IMR-90 (cell line): ENCODE measurements around the gene CHRNG. TPM values are rescaled to one million over a fixed set of nuclear protein-coding genes. Genes with fewer than 3 reads are reported as not detected.

Experiments used
- ATAC-seq: fragments of 200-7000 bp; cut with Tn5 transposase; 2 replicates; pipeline ENCODE4 v1.9.1; 2020; ENCODE audit warnings: low read depth, mild to moderate bottlenecking, moderate library complexity
- BruUV-seq: library from RNA; stranded (reverse); fragments of 400-500 nt; replicated peaks from 2 replicates; lab custom pipeline; 2021; lab: Mats Ljungman, UMichigan
- CTCF ChIA-PET: fragments of 300-600 bp; formaldehyde crosslinking; extraction: SDS; loops from one replicate; lab custom pipeline; 2021; ENCODE audit warnings: antibody characterized with exemption; lab: Yijun Ruan, JAX
- POLR2A ChIA-PET: fragments of 300-600 bp; sonication (Branson Sonifier 250); formaldehyde crosslinking; loops from one replicate; lab custom pipeline; 2022; ENCODE audit warnings: antibody characterized with exemption; ENCODE audit not compliant: unreplicated experiment; lab: Charles Lee
- DNase-seq: peaks from one replicate; pipeline ENCODE4 v3.0.0; 2013
- H2AFZ ChIP-seq: replicated peaks from 2 replicates; pipeline ENCODE3; 2013; ENCODE audit warnings: low read length, mild to moderate bottlenecking; ENCODE audit not compliant: poor library complexity
- H2AK5ac ChIP-seq: 2 replicates; pipeline ENCODE4 v1.6.1; 2013; ENCODE audit warnings: low read depth, low read length, inconsistent platforms
- H2AK9ac ChIP-seq: replicated peaks from 2 replicates; pipeline ENCODE3; 2013; ENCODE audit warnings: mild to moderate bottlenecking, low read depth, low read length, moderate library complexity; ENCODE audit not compliant: poor library complexity
- H2BK120ac ChIP-seq: 2 replicates; pipeline ENCODE4 v1.6.1; 2013; ENCODE audit warnings: low read depth, low read length, inconsistent platforms
- H2BK15ac ChIP-seq: 3 replicates; pipeline ENCODE4 v1.6.1; 2013; ENCODE audit warnings: low read depth, low read length, inconsistent platforms
- H2BK20ac ChIP-seq: 2 replicates; pipeline ENCODE4 v1.6.1; 2013; ENCODE audit warnings: low read depth, mild to moderate bottlenecking, inconsistent platforms, low read length, moderate library complexity
- H2BK5ac ChIP-seq: 2 replicates; pipeline ENCODE4 v1.6.1; 2013; ENCODE audit warnings: mild to moderate bottlenecking, low read depth, low read length, inconsistent platforms; ENCODE audit not compliant: poor library complexity, severe bottlenecking
- H3K14ac ChIP-seq: replicated peaks from 2 replicates; pipeline ENCODE4 v1.6.1; 2013; ENCODE audit warnings: low read depth, low read length, inconsistent platforms
- H3K18ac ChIP-seq: 2 replicates; pipeline ENCODE4 v1.6.1; 2013; ENCODE audit warnings: low read depth, low read length, control low read depth
- H3K23ac ChIP-seq: 2 replicates; pipeline ENCODE4 v1.6.1; 2013; ENCODE audit warnings: low read depth, low read length, inconsistent platforms
- H3K27ac ChIP-seq: 2 replicates; pipeline ENCODE4 v1.5.1; 2013; ENCODE audit warnings: mild to moderate bottlenecking, control low read depth, low read length; ENCODE audit not compliant: insufficient read depth
- H3K27me3 ChIP-seq: 2 replicates; pipeline ENCODE4 v1.6.1; 2013; ENCODE audit warnings: low read length; ENCODE audit not compliant: control insufficient read depth, insufficient read depth
- H3K36me3 ChIP-seq: 2 replicates; pipeline ENCODE4 v1.6.1; 2013; ENCODE audit warnings: low read length, mixed read lengths; ENCODE audit not compliant: control insufficient read depth, insufficient read depth
- H3K4ac ChIP-seq: 2 replicates; pipeline ENCODE4 v1.6.1; 2013; ENCODE audit warnings: low read depth, low read length, inconsistent platforms
- H3K4me1 ChIP-seq: 2 replicates; pipeline ENCODE4 v1.6.1; 2013; ENCODE audit warnings: low read length, mixed read lengths; ENCODE audit not compliant: control insufficient read depth, insufficient read depth
- H3K4me2 ChIP-seq: 2 replicates; pipeline ENCODE4 v1.6.1; 2013; ENCODE audit warnings: low read depth, mild to moderate bottlenecking, control low read depth, low read length, moderate library complexity
- H3K4me3 ChIP-seq: 2 replicates; pipeline ENCODE4 v1.5.1; 2013; ENCODE audit warnings: low read depth, mild to moderate bottlenecking, control low read depth, low read length, moderate library complexity; ENCODE audit not compliant: insufficient read depth
- H3K56ac ChIP-seq: 2 replicates; pipeline ENCODE4 v1.6.1; 2013; ENCODE audit warnings: low read length, inconsistent platforms; ENCODE audit not compliant: insufficient read depth; ENCODE audit errors: extremely low read depth
- H3K79me1 ChIP-seq, 2 experiments: 2 replicates each; pipeline ENCODE4 v1.6.1; 2013; ENCODE audit warnings: low read length in 2 of 2, inconsistent platforms in 1 of 2, low read depth in 1 of 2
- H3K9ac ChIP-seq: 2 replicates; pipeline ENCODE4 v1.6.1; 2013; ENCODE audit warnings: low read depth, low read length, control low read depth
- H3K9me1 ChIP-seq: 2 replicates; pipeline ENCODE4 v1.6.1; 2013; ENCODE audit warnings: low read length, inconsistent platforms; ENCODE audit not compliant: insufficient read depth
- H3K9me3 ChIP-seq: 2 replicates; pipeline ENCODE4 v1.6.1; 2013; ENCODE audit warnings: low read length; ENCODE audit not compliant: control insufficient read depth, insufficient read depth
- H4K20me1 ChIP-seq: 2 replicates; pipeline ENCODE4 v1.6.1; 2013; ENCODE audit warnings: low read length, inconsistent platforms; ENCODE audit not compliant: insufficient read depth
- H4K5ac ChIP-seq: 2 replicates; pipeline ENCODE4 v1.6.1; 2013; ENCODE audit warnings: mild to moderate bottlenecking, low read depth, low read length, control low read depth
- H4K8ac ChIP-seq, 2 experiments: 2 replicates each; pipeline ENCODE4 v1.6.1; 2013; ENCODE audit warnings: low read depth in 2 of 2, low read length in 2 of 2, control low read depth in 1 of 2, inconsistent platforms in 1 of 2
- H4K91ac ChIP-seq: 2 replicates; pipeline ENCODE4 v1.6.1; 2013; ENCODE audit warnings: low read depth, low read length, inconsistent platforms; ENCODE audit not compliant: insufficient read depth
- CHD1 ChIP-seq: IDR thresholded peaks from 2 replicates; pipeline ENCODE4 v1.6.1; 2012; ENCODE audit warnings: low read depth, low read length, improper control_type of control experiment
- MAFK ChIP-seq: IDR thresholded peaks from 2 replicates; pipeline ENCODE4 v1.6.1; 2012; ENCODE audit warnings: low read depth, low read length, improper control_type of control experiment
- MXI1 ChIP-seq: IDR thresholded peaks from 2 replicates; pipeline ENCODE4 v1.6.1; 2012; ENCODE audit warnings: low read depth, mild to moderate bottlenecking, low read length, moderate library complexity, borderline replicate concordance
- NFE2L2 ChIP-seq: fragments of 150-350 bp; IDR thresholded peaks from 2 replicates; pipeline ENCODE4 v1.6.1; 2016; ENCODE audit warnings: low read depth, mild to moderate bottlenecking, low read length
- RAD21 ChIP-seq: IDR thresholded peaks from 2 replicates; pipeline ENCODE4 v1.6.1; 2012; ENCODE audit warnings: low read length, improper control_type of control experiment
- RCOR1 ChIP-seq: IDR thresholded peaks from 2 replicates; pipeline ENCODE4 v1.6.1; 2012; ENCODE audit warnings: mild to moderate bottlenecking, low read length, improper control_type of control experiment; ENCODE audit not compliant: insufficient replicate concordance
- WGBS, 2 experiments: methylation state at CpG; one replicate each; pipeline versions ENCODE4 v1.1.5 to v1.1.7; 2013; ENCODE audit warnings: missing lambda C conversion rate in 2 of 2; ENCODE audit not compliant: insufficient read length in 1 of 2; ENCODE audit errors: extremely low coverage in 2 of 2; 5-methylcytosine and 5-hydroxymethylcytosine counted together
- dilution Hi-C: fragments of 300-500 bp; cut with HindIII; formaldehyde crosslinking; loops from one replicate; pipeline ENCODE4 v1.14.3; 2018; ENCODE audit warnings: low sequenced_read_pairs; ENCODE audit not compliant: unreplicated experiment
- in situ Hi-C: fragments of 300-500 bp; cut with MboI; formaldehyde crosslinking; loops from 3 replicates; pipeline ENCODE4 v1.14.3; 2019; ENCODE audit warnings: low sequenced_read_pairs, inconsistent platforms, mixed read lengths
- intact Hi-C: fragments of 100-400 bp; cut with micrococcal nuclease; formaldehyde crosslinking; loops from 2 replicates; pipeline ENCODE4 v1.10.0; 2022
- polyA plus RNA-seq, 3 experiments: library from polyadenylated mRNA; depleted of rRNA; stranded (reverse); fragments of >200 nt; gene quantifications; 2 replicates each; pipeline ENCODE4 v1.2.3, GENCODE V29; 2012; ENCODE audit warnings: low replicate concordance in 1 of 3
- total RNA-seq: library from RNA; depleted of rRNA; stranded (reverse); fragments of >200 nt; gene quantifications from 2 replicates; pipeline ENCODE4 v1.2.3, GENCODE V29; 2012
- TF ChIP-seq, protein P1 (sequence below): fragments of 150-350 bp; IDR thresholded peaks from 2 replicates; pipeline ENCODE4 v1.6.1; 2016; ENCODE audit warnings: low read depth, mild to moderate bottlenecking, low read length, moderate library complexity, borderline replicate concordance
- TF ChIP-seq, protein P2 (sequence below): fragments of 150-350 bp; IDR thresholded peaks from 2 replicates; pipeline ENCODE4 v1.6.1; 2017; ENCODE audit warnings: mild to moderate bottlenecking, antibody characterized with exemption, low read length, low read depth

Gene CHRNG
- total and polyA plus RNA-seq, 2 of the 4 experiments (the other 2 are of a cell fraction): not detected

- Histone ChIP-seq H4K5ac (no peak overlapping the region), H2AFZ (no peak overlapping the region), H2AK9ac (no peak overlapping the region), H2BK5ac (no peak overlapping the region), H2BK120ac (no peak overlapping the region), H3K4me1 (peaks cover 3% of the 10 kb centered on the region), H2AK5ac (no peak overlapping the region), H4K8ac (no peak overlapping the region), H3K36me3 (no peaks in the 10 kb centered on the region), H3K4me2 (no peak overlapping the region), H3K4me3 (no peak overlapping the region), H3K56ac (no peak overlapping the region), H3K9me3 (no peaks in the 10 kb centered on the region), H2BK15ac (no peak overlapping the region), H4K91ac (no peak overlapping the region), H3K79me1 (no peaks in the 10 kb centered on the region), H3K4ac (no peak overlapping the region), H4K20me1 (no peaks in the 10 kb centered on the region), H3K9ac (no peak overlapping the region), H3K27me3 (no peaks in the 10 kb centered on the region), H3K23ac (no peak overlapping the region), H3K27ac (no peak overlapping the region), H3K9me1 (peaks cover 6% of the 10 kb centered on the region; the same call in 1 of the 2 replicates), H3K18ac (no peak overlapping the region), H3K14ac (no peak overlapping the region), H2BK20ac (no peak overlapping the region)
- WGBS, 2 experiments: no CpG with 5 or more reads among the region's 7 CpGs
- dilution Hi-C loops: no loop called here
- in situ Hi-C loops: no loop called here
- ChIA-PET POLR2A (no interaction called here), CTCF (no interaction called here)
- intact Hi-C loops: no loop called here
- TF ChIP-seq CHD1: no peak
- no peak for TF ChIP-seq NFE2L2
- no peak for TF ChIP-seq MAFK
- TF ChIP-seq RCOR1: no peak
- TF ChIP-seq, protein P1, sequence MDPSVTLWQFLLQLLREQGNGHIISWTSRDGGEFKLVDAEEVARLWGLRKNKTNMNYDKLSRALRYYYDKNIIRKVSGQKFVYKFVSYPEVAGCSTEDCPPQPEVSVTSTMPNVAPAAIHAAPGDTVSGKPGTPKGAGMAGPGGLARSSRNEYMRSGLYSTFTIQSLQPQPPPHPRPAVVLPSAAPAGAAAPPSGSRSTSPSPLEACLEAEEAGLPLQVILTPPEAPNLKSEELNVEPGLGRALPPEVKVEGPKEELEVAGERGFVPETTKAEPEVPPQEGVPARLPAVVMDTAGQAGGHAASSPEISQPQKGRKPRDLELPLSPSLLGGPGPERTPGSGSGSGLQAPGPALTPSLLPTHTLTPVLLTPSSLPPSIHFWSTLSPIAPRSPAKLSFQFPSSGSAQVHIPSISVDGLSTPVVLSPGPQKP: no peak
- no peak for TF ChIP-seq RAD21
- TF ChIP-seq, protein P2, sequence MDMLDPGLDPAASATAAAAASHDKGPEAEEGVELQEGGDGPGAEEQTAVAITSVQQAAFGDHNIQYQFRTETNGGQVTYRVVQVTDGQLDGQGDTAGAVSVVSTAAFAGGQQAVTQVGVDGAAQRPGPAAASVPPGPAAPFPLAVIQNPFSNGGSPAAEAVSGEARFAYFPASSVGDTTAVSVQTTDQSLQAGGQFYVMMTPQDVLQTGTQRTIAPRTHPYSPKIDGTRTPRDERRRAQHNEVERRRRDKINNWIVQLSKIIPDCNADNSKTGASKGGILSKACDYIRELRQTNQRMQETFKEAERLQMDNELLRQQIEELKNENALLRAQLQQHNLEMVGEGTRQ: no peak
- TF ChIP-seq MXI1: no peak
- ATAC-seq (no peak), DNase-seq (no peak)
- BruUV-seq: no TSS peak
Measured at GRCh38 chr2:232587512-232587911, 48.0 kb downstream of the CHRNG start.
